Smooth muscle cell (in vitro differentiated cells): ENCODE results near the gene THEM4. TPM values are rescaled to one million over a fixed set of nuclear protein-coding genes. Genes with fewer than 3 reads are reported as not detected.

Experiments used
- DNase-seq: peaks from one replicate; lab custom pipeline; 2025; ENCODE audit not compliant: unreplicated experiment; lab: John Stamatoyannopoulos, UW
- H2AFZ ChIP-seq: fragments of 200-600 bp; sonication (generic); 2 replicates; pipeline ENCODE4 v1.6.0; 2016; ENCODE audit warnings: antibody characterized with exemption, low read depth, mild to moderate bottlenecking
- H3F3A ChIP-seq: fragments of 200-600 bp; sonication (generic); 2 replicates; pipeline ENCODE4 v1.6.0; 2017; ENCODE audit warnings: antibody characterized with exemption, low read depth
- H3K27ac ChIP-seq: fragments of 200-600 bp; sonication (generic); 2 replicates; pipeline ENCODE4 v1.5.1; 2016; ENCODE audit warnings: low read depth, mild to moderate bottlenecking
- H3K27me3 ChIP-seq: fragments of 200-600 bp; sonication (generic); 2 replicates; pipeline ENCODE4 v1.6.1; 2016; ENCODE audit warnings: low read depth, mild to moderate bottlenecking
- H3K36me3 ChIP-seq: fragments of 200-600 bp; sonication (generic); 2 replicates; pipeline ENCODE4 v1.5.1; 2016; ENCODE audit warnings: low read depth
- H3K4me1 ChIP-seq: fragments of 200-600 bp; sonication (generic); 2 replicates; pipeline ENCODE4 v1.5.1; 2016; ENCODE audit warnings: low read depth
- H3K4me2 ChIP-seq: fragments of 200-600 bp; sonication (generic); 2 replicates; pipeline ENCODE4 v1.6.0; 2016; ENCODE audit warnings: mild to moderate bottlenecking
- H3K4me3 ChIP-seq: fragments of 200-600 bp; sonication (generic); 2 replicates; pipeline ENCODE4 v1.5.1; 2016; ENCODE audit warnings: mild to moderate bottlenecking
- H3K79me2 ChIP-seq: fragments of 200-600 bp; sonication (generic); 2 replicates; pipeline ENCODE4 v1.6.0; 2016; ENCODE audit warnings: low read depth, mild to moderate bottlenecking
- H3K9ac ChIP-seq: fragments of 200-600 bp; sonication (generic); 2 replicates; pipeline ENCODE4 v1.6.0; 2016; ENCODE audit warnings: low read depth
- H3K9me3 ChIP-seq: fragments of 200-600 bp; sonication (generic); replicated peaks from 2 replicates; pipeline ENCODE4 v1.5.1; 2016; ENCODE audit warnings: low read depth
- H4K20me1 ChIP-seq: fragments of 200-600 bp; sonication (generic); 2 replicates; pipeline ENCODE4 v1.6.0; 2016; ENCODE audit warnings: low read depth
- WGBS: methylation state at CpG from one replicate; pipeline ENCODE4 v1.1.7; 2016; ENCODE audit warnings: low lambda C conversion rate; 5-methylcytosine and 5-hydroxymethylcytosine counted together
- polyA plus RNA-seq: library from polyadenylated mRNA; unstranded; fragments of >200 nt; fragmentation: Nextera tagmentation; extraction: Ambion mirVana; gene quantifications from 2 replicates; pipeline ENCODE4 v1.2.1, GENCODE V29; 2016
- total RNA-seq: library from RNA; depleted of rRNA; stranded (reverse); fragments of >200 nt; gene quantifications from 2 replicates; pipeline ENCODE4 v1.2.3, GENCODE V29; 2014
- TF ChIP-seq, protein P1 (sequence below): fragments of 200-600 bp; sonication (generic); IDR thresholded peaks from 2 replicates; pipeline ENCODE4 v1.5.1; 2017; ENCODE audit warnings: borderline replicate concordance, mild to moderate bottlenecking, antibody characterized with exemption; ENCODE audit not compliant: insufficient read depth, poor library complexity, severe bottlenecking

THEM4 gene
- total and polyA plus RNA-seq, 2 experiments from 2014 or later = 14.4 to 15.9 TPM

DNA sequence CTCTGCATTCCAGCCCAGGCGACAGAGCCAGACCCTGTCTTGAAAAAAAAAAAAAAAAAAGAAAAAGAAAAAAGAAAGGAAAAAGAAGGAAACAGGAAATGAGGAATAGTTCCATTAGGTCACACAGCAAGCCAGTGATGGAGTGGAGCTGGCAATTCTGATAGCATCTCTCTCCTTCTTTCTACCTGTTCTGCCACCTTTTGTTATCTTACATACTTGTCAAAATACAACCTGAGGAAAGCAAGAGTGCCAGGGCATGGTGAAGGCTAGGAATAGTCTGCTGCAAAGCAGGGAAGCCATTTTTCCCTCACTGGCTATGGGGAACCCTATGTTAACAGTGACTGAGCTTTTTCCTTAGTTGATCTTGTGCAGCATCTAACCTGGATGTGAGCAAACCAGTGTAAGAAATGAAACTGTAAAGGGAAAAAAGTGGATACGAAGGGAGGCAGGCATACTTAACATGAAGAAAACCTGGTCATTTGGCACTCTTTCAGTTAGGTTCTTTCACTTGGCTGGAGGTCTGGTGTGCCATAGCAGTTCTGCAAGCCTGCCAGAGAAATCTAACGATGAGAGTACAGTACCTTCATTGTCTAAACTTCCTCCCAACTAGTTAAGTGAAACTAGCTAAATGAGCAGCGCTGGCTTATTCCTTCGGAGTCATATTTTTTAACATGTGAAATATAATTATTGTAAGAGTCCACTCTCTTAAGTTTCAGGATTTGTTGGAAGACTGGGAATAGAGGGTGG lies 37.9 kb downstream of the THEM4 start:
- H3K4me3 ChIP-seq = no peak overlapping the region
- no peak overlapping the region for H3K27ac ChIP-seq
- H3F3A ChIP-seq = no peaks in the 10 kb centered on the region
- H3K4me1 ChIP-seq = peaks cover 10% of the 10 kb centered on the region
- H3K27me3 ChIP-seq = no peaks in the 10 kb centered on the region
- no peak overlapping the region for H3K9ac ChIP-seq
- H3K36me3 ChIP-seq = no peaks in the 10 kb centered on the region
- H3K9me3 ChIP-seq = no peaks in the 10 kb centered on the region
- H3K4me2 ChIP-seq = no peak overlapping the region
- H3K79me2 ChIP-seq = no peaks in the 10 kb centered on the region
- no peak for DNase-seq
- H4K20me1 ChIP-seq = no peaks in the 10 kb centered on the region
- TF ChIP-seq, protein P1, sequence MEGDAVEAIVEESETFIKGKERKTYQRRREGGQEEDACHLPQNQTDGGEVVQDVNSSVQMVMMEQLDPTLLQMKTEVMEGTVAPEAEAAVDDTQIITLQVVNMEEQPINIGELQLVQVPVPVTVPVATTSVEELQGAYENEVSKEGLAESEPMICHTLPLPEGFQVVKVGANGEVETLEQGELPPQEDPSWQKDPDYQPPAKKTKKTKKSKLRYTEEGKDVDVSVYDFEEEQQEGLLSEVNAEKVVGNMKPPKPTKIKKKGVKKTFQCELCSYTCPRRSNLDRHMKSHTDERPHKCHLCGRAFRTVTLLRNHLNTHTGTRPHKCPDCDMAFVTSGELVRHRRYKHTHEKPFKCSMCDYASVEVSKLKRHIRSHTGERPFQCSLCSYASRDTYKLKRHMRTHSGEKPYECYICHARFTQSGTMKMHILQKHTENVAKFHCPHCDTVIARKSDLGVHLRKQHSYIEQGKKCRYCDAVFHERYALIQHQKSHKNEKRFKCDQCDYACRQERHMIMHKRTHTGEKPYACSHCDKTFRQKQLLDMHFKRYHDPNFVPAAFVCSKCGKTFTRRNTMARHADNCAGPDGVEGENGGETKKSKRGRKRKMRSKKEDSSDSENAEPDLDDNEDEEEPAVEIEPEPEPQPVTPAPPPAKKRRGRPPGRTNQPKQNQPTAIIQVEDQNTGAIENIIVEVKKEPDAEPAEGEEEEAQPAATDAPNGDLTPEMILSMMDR = no peak
- 65% methylated on average over 5 of the region's 5 CpGs for WGBS
- H2AFZ ChIP-seq = no peak overlapping the region

DNA sequence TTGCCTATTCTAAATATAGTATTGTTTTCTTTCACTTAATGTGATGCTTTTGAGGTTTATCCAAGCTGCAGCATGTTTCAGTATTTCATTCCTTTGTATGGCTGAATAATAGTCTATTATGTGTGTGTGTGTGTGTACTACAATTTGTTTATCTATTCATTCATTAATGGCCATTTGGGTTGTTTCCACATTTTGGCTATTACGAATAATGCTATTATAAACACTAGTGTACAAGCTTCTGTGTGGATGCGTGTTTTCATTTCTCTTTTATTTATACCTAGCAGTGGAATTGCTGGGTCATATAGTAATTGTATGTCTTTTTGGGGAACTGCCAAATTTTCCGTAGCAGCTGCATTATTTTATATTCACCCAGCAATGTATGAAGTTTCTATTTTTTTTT lies 40.8 kb downstream of the THEM4 start:
- Histone ChIP-seq H3K27me3 (no peaks in the 10 kb centered on the region), H2AFZ (no peak overlapping the region), H3K4me3 (no peak overlapping the region), H3K36me3 (no peaks in the 10 kb centered on the region), H3K4me2 (no peak overlapping the region), H3K79me2 (no peaks in the 10 kb centered on the region), H3K4me1 (peaks cover 10% of the 10 kb centered on the region), H3F3A (no peaks in the 10 kb centered on the region), H3K27ac (no peak overlapping the region), H3K9me3 (no peaks in the 10 kb centered on the region), H4K20me1 (no peaks in the 10 kb centered on the region), H3K9ac (no peak overlapping the region)
- DNase-seq = no peak
- WGBS = 80% methylated on average over 3 of the region's 3 CpGs
- TF ChIP-seq, protein P1 = no peak

DNA sequence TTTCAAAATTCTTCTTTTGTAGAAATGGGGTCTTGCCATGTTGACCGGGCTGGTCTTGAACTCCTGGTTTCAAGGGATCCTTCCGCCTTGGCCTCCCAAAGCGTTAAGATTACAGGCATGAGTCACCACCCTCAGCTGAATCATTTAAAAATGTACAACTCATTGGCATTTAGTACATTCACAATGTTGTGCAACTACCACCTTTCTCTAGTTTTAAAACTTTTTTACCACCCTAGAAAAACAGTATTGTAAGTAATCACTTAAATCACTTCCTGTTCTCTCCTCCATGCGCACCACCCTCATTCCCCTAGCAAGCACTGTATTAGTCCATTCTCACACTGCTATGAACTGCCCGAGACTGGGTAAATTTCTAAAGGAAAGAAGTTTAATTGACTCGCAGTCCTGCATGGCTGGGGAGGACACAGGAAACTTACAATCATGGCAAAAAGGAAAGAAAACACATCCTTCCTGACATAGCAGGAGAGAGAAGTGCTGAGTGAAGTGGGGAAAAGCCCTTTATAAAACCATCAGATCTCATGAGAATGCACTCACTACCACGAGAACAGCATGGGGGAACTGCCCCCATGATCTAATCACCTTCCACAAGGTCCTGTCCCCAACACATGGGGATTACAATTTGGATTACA lies 41.4 kb downstream of the THEM4 start:
- Histone ChIP-seq H3K4me1 (peaks cover 10% of the 10 kb centered on the region), H3K27me3 (no peaks in the 10 kb centered on the region), H2AFZ (no peak overlapping the region), H4K20me1 (no peaks in the 10 kb centered on the region), H3F3A (no peaks in the 10 kb centered on the region), H3K27ac (no peak overlapping the region), H3K9ac (no peak overlapping the region), H3K79me2 (no peaks in the 10 kb centered on the region), H3K4me3 (no peak overlapping the region), H3K4me2 (no peak overlapping the region), H3K9me3 (no peaks in the 10 kb centered on the region), H3K36me3 (no peaks in the 10 kb centered on the region)
- no peak for DNase-seq
- TF ChIP-seq, protein P1 = no peak
- 71% methylated on average over 7 of the region's 7 CpGs for WGBS
